Activated CD4-positive, CD25-positive, alpha-beta regulatory T cell (primary cell): ENCODE measurements around the gene SHROOM1.
"Not testable (repeated sequence)": the region's sequence is repeated elsewhere in the genome, so short reads cannot be mapped to it uniquely, and the experiment has no call there.

ENCODE experiments used
- DNase-seq, 4 experiments: peaks; one replicate each; lab custom pipeline; 2025; lab: John Stamatoyannopoulos, UW

SHROOM1 gene

DNA sequence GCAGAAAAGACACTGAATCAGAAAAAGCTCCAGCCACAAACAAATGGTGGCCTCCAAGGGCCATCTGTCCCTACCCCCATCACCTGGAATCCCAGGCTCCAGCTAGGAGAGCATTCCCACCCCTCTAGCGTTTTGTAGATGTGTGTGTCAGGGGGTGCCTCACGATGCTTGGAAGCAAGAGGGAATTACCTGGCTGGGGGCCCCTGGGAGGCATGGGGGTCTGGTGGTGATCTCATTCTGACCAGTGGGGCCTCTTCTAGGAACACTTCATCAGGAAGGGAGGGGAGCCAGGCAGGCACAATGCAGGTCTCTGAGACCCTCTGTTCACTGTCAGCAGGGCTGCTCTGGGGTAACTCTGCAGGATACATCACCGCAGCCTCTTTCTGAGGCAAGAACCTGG is 6.0 kb downstream of the SHROOM1 start:
- no peak for DNase-seq

DNA sequence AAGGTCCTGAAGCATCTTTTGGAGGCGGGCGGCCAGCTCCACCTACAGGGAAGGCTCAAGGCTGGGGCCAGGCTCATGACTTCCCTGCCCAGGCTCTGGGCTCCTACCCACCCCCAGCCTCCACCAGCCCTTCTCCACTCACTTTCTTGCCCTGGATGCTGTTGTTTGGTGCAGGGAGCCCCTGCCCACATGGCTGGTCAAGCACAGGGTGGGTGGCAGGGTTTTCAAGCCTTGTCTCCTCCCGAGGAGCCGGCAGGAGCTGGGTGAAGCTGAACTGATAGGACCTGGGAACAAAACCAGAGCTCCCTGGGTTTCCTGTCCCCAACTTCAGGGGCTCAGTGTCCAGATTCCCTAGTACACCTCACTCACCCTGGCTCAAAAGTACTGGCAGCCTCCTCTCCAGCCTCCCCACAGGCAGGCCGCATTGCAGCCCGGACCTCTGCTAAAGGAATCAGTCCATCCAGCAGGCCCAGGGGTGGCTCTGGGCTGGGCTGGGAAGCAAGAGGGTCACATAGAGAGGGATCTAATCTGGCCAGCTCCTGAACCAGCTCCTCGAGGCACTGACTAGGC is 6.9 kb downstream of the SHROOM1 start:
- DNase-seq, result no peak

DNA sequence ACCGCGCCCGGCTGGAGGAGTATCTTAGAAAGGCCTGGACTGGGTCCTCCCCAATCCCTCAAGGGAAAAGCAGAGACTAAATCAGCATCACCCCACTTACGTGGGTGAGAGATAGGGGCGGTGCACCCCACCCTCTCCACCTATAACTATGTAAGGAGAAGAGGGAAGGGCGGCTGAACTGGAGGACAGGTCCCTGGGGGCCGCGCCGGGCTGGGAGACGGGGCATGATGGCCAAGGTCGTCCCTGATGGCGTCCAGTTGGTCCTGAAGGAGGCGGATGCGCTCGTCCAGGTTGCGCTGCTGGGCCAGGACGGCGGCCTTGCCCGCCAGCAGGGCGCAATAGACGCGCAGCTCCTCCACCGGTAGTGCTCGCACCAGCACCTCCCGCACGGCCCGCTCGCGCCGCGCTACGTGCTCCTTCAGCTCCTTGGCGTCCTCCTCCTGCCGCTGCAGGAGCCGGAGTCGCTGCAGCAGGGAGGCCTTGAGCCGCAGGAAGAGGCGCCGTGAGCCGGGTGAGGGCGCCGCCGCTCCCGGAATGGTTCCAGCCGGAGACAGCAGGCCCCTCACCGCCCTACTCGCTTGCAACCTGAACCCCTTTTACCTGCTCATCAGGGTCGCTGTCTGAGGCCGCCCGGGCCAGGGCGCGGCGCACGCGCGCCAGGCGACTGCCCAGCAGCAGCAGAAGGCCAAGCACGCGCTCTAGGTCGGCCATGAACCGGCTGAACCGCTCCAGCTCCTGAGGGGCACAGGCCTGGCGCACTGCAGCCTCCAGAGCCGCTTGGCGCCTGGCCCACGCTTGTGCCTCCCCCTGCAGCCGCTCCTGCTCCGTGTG is 7.6 kb downstream of the SHROOM1 start:
- no peak for DNase-seq

DNA sequence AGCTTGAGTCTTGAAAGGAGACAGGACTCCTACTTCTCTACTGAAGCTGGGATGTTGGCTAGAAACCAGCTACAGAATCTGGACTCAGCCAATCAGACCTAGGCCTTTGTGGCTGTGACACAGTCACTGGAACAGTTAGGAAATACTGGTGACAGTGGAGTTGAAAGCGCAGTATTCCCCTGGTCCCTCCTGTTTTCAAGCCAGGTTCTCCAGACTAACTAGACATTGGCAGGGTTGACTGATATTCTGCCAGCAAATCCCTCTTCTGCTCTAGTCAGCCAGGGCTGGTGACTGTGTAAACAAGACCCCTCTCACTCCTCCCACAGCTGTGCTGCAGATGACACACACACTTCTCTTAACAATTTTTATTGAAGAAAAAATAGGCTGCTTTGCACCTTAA is 8.7 kb downstream of the SHROOM1 start:
- no peak for DNase-seq

DNA sequence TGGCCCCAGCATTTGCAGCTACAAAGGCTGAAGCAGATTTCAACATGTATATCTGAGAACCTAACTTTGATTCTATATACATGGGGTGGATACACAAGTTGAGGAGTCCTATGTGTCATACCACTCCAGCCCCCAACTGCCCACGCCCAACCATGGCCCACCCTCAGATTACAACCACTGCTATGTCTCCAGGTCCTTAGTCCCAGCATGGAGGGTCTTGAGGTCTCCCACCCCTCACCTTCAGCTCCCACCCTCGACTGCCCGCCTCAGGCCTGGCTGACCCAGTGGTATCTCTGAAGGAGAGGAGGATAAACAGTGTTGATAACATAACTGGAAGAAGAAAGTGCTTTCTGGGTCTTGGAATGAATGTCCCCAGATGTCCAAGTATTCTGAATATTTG is 9.1 kb downstream of the SHROOM1 start:
- no peak for DNase-seq

DNA sequence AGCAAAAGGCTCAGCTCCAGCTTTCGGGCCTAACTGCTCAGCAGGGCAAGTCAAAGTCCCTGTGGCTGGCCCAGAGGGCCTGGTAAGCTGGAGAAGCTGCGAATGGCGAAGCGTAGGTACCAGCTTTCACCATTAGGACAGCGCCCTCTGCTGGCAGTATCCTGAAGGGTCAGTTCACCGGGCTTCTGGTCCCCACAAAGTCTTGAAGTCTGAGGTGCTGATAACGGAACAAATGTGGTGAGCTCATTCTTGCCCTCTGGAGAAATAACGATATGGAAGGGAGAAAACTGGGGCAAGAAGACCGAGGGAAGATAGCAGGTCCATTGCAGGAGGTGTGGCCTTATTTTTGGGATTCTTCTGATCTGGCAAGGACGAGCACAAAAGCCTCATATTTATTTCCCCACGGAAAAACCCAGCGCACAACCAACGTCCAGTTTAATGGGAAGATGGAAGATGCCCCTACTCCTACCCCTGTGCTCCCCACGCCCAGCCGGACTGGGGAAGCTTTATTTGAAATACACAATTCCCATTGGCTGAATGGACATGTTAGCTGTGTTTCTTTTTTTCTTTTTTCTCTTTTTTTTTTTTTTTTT is 10.2 kb downstream of the SHROOM1 start:
- DNase-seq, result peak; percentile 65 to 87 (median 76)

DNA sequence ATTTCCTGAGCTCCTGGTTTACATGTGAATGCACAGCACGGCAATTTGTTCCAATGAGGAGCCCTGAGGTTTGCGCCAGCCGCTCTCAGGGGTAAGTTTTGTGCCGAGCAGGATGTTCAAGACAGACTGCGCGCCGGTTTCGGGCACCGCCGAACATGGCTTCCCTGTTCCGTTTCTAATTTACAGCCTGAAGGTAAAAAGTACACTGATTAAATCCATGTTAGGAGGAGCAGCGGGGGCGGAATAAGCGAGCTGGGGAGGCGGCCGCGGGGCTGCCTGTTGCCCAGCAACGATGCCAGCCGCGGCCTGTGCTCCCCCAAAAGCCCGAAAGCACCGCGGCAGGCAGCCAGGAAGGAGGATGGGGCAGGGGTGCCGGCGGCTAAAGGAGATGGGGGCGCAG is 11.0 kb downstream of the SHROOM1 start:
- DNase-seq, result no peak

DNA sequence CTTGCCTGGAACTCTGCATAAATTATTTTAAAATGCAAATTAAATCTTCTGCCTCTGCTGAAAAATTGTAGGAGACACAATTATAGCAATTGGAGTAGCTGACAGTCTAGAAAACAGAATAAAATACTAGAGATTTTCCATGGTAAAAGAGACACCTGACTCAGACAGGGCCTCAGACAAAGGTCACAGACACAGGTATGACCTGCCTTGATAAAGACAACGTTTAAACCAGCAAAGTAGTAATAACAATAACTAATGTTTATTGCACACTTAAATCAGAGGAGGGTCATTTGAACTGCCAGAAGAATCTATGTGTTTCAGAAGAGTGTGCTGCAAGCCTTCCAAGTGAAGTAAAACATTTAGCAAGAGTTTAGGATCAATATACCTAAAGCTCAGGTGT is 13.4 kb downstream of the SHROOM1 start:
- DNase-seq, result no peak

DNA sequence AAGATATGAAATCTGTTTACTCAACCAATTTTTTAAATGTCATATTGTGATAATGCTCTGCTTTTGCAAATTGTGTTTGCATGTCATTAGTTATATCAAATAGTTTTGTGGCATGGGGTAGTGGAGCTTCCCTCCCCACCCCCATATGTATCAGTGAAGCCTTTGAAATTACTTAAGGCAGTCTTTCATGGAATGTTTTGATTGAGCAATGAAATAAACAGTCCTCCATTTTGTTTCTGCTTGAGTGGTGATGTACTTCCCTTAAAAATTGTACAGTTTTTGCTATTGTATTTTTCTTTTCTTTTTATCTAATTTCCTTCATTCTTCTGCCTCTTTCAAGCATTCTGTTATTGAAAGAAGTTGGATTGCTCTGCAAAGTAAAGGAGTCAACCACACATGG is 13.9 kb downstream of the SHROOM1 start:
- no peak for DNase-seq

DNA sequence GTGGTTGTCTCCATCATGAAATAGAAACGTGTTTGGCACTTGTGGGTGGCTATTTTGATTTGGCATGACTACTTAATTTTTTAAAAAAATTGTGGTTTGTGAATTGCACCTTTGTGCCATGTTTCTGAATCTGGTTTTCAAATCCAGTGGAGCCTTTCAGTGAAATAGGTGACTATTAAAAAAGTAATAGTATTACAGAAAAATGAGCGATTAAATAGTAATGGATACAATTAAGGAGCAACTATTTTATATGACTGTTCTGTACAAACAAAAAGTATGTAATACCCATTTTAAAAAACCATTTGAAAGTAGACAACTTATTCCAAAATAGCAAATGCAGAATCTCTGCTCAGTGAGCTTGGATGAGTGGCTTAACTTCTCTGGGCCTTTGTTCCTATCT is 14.4 kb downstream of the SHROOM1 start:
- no peak for DNase-seq

DNA sequence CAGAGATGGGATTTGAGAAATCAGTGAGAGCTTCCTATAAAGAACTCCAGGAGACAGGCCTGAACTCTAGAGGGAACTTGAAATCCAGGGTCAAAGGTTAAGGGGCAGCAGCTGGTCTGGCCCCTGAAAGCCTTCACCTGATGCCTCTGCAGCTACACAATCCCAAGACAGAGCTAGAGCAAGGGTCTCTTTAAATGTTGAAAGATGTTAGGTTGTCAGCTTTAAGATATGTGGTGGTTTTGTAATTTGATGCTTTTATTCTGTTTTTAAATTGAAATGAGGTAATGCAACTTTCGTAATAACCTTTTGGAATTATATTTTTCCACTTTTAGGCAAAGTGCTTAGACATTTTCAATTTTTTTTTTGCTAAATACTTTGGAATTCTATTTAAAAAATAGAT is 15.0 kb downstream of the SHROOM1 start:
- DNase-seq, result no peak

DNA sequence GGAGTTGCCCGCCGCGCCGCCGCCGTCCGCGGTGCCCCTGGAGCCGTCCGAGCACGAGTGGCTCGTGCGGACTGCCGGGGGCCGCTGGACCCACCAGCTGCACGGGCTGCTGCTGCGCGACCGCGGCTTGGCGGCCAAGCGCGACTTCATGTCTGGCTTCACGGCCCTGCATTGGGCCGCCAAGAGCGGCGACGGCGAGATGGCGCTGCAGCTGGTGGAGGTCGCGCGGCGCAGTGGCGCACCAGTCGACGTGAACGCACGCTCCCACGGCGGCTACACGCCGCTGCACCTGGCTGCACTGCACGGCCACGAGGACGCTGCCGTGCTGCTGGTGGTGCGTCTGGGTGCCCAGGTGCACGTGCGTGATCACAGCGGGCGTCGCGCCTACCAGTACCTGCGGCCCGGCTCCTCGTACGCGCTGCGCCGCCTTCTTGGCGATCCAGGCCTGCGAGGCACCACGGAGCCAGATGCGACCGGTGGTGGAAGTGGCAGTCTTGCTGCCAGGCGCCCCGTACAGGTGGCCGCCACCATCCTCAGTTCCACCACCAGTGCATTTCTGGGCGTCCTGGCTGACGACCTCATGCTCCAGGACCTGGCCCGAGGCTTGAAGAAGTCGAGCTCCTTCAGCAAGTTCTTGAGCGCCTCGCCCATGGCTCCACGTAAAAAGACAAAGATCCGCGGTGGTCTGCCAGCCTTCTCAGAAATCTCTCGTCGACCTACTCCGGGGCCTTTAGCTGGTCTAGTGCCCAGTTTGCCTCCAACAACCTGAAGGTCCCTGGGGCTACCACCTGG is 15.7 kb downstream of the SHROOM1 start:
- DNase-seq, result no peak

DNA sequence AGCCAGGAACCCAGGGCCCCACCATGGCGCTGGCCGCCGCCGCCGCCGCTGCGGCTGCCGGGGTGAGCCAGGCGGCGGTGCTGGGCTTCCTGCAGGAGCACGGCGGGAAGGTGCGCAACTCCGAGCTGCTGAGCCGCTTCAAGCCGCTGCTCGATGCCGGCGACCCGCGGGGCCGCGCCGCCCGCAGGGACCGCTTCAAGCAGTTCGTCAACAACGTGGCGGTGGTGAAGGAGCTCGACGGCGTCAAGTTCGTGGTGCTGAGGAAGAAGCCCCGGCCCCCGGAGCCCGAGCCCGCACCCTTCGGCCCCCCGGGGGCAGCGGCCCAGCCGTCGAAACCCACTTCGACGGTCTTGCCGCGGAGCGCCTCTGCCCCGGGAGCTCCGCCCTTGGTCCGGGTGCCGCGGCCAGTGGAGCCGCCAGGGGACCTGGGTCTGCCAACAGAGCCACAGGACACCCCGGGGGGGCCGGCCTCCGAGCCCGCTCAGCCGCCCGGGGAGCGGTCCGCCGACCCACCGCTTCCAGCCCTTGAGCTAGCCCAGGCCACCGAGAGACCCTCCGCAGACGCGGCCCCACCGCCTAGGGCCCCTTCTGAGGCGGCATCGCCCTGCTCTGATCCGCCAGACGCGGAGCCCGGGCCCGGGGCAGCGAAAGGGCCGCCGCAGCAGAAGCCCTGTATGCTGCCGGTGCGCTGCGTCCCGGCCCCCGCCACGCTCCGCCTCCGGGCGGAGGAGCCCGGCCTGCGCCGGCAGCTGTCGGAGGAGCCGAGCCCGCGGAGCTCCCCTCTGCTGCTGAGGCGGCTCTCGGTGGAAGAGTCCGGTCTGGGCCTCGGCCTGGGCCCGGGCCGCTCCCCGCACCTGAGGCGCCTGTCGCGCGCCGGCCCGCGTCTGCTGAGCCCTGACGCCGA is 16.6 kb downstream of the SHROOM1 start:
- no peak for DNase-seq

DNA sequence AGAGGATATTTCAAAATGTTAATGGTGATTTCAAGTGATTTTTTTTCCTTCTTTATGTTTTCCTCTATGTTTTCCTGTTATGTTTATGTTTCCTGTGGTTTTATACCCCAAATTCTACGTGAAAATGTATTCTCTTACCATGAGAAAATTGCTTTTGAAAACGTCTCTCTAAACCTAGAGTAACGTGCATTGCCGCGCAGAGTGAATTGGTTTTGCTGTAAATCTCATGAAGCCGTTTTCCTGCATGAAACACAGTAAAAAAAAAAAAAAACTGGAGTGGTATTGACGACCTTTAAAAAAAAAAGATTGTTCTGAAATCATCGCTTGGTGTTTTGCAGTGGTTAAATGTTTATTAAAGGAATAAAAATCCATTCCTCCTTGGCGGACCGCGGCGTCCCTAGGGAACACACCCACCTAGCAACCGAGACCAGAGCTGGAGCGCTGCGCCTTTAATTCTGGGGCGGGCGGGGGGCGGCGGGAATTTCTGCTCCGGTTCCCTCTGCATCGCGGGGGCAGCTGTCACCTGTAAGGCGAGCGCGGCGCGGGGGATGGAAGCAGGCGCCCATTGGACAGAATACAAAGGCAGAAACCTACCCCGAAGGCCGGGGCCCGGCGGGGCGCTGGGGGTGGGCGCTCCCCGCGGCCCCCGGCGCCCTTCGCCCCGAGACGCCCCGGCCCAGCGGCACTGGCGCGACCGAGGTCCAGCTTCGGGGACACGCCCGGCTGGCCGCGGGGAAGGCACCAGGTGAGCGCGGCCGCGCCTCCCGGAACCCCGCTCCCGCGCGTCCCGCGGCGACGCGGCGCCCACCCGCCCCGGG is 17.5 kb downstream of the SHROOM1 start, which contains the start of gene SOWAHA:
SOWAHA (plus strand) TSS at position 522 of the 818 bp plus-strand sequence. CDS start 320 bp downstream, outside the sequence.
- no peak for DNase-seq

DNA sequence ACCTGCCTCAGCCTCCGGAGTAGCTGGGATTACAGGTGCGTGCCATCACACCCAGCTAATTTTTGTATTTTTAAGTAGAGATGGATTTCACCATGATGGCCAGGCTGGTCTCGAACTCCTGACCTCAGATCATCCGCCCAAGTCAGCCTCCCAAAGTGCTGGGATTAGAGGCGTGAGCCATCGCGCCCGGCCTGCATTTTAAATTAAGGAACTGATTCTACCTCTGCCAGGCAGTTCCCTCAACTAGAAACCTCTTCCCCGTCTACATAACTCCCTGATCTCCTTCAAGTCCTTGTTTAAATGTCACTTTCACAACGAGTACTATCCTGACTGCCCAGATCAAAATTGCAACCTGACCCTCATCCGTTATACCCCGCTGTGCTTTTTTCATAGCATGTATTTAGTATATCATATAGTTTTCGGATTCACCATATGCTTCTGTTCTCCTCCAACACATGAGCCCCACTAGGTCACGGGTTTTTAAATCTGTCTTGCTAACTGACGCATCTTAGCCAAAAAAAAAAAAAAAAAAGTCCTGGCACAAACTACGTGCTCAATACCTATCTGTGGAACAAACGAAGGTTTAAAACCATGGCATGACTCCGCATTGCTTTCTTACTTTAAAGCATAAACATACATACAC is 18.2 kb downstream of the SHROOM1 start:
- no peak for DNase-seq

DNA sequence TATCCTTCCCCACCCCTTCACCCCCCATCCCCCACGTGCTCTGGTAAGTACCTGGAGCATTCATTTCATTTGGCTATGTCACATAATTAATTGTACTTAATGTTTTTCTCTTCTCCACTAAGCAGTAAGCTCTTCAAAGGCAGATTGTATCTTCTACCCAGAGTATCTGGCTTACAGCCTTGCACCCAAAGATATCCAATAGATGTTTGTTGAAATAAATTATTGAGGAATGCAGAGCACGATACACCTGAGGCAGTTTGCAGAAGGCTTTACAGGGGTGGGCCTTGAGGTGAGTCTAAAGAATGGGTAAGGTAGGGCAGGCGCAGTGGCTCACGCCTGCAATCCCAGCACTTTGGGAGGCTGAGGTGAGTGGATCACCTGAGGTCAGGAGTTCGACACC is 19.8 kb downstream of the SHROOM1 start:
- DNase-seq, result no peak

DNA sequence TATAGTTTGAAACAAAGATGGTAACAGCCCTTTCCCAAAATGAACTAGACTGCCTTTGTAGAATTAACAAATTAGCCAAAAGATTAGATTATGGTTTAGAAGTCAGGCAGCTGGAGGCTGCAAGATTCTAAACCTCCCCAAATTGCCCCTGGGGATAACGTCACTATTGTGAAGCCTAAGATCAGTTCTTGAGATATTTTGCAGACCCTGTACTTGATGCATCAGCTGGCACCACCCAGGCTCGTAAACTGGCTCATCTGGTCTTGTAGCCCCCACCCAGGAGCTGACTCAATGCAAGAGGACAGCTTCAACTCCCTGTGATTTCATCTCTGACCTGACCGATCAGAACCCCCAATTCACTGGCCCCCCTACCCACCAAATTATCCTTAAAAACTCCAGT is 21.6 kb downstream of the SHROOM1 start:
- DNase-seq, result no peak

DNA sequence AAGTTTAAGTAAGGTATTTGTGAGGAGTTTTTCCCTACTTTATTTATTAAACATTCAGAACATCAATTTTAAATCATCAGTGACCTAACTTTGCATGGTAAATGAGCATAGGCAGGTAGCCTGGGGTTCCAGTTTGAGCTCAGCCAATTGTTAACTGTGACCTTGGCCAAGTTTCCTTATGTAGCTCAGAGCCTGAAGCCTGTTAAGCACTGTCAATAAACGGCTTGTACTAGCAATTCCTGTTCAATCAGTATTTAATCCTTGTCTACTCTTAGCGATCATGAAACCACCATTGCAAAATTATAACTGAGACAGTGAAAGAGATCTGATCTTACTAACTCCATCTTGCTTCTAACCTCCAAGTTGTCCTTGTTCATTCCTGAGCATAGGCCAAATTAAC is 22.0 kb downstream of the SHROOM1 start:
- DNase-seq, result no peak

DNA sequence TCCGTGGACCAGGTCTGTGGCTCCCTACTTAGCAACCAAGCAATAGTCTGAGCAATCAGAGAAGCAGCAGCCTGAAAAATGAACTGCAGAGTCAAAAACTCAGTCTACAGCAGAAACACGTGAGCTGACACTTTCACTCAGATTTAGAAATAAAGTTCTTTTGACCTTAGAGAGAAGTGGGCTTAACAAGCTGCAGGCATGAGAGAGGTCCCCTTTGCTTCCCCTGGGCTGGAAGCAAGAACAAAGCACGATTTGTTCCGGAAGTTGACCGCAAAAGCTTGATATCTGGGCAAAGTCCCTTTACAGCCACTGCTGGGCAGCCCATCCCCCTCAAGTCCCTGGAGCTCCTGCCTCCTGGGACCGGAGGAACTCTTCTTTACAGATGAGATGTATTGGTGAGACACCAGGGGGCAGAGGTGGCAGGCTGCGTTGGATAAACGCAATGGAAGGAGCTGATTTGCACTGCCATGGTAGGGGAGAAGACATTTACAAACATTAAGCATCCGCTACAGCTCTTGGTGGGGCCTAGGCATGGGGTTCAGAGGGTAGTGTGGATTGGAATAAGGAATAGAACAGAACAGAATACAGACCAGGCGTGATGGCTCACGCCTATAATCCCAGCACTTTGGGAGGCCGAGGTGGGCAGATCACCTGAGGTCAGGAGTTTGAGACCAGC is 23.1 kb downstream of the SHROOM1 start:
- DNase-seq, result no peak

DNA sequence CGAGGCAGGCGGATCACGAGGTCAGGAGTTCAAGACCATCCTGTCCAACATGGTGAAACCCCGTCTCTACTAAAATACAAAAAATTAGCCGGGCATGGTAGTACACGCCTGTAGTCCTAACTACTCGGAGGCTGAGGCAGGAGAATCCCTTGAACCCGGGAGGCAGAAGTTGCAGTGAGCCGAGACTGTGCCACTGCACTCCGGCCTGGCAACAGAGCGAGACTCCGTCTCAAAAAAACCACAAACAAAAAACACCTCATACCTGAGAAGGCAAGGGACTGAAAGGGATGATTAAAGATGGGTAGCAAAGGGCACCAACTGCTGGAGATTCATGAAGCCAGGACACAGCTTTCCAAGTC is 23.7 kb downstream of the SHROOM1 start:
- not testable (repeated sequence) for DNase-seq
